OCI-LY1 (cell line): ENCODE measurements around the gene ALOX15.
"Not testable (repeated sequence)": the region's sequence is repeated elsewhere in the genome, so short reads cannot be mapped to it uniquely, and the experiment has no call there.

Source experiments
- EZH2 ChIP-seq: fragments of 200-600 bp; sonication (generic), shearing (Covaris generic); IDR thresholded peaks from 2 replicates; pipeline ENCODE4 v1.8.0; 2017; ENCODE audit warnings: borderline replicate concordance, mixed run types, mild to moderate bottlenecking, antibody characterized with exemption, low read length, moderate library complexity, mixed read lengths
- TF ChIP-seq, protein P1 (sequence below): fragments of 200-600 bp; sonication (generic), shearing (Covaris generic); IDR thresholded peaks from 2 replicates; pipeline ENCODE4 v1.5.1; 2017; ENCODE audit warnings: mild to moderate bottlenecking, antibody characterized with exemption, low read length, moderate library complexity, mixed read lengths

GRCh38 chr17:4638766-4639165, 2.7 kb downstream of the ALOX15 start:
- TF ChIP-seq, protein P1, sequence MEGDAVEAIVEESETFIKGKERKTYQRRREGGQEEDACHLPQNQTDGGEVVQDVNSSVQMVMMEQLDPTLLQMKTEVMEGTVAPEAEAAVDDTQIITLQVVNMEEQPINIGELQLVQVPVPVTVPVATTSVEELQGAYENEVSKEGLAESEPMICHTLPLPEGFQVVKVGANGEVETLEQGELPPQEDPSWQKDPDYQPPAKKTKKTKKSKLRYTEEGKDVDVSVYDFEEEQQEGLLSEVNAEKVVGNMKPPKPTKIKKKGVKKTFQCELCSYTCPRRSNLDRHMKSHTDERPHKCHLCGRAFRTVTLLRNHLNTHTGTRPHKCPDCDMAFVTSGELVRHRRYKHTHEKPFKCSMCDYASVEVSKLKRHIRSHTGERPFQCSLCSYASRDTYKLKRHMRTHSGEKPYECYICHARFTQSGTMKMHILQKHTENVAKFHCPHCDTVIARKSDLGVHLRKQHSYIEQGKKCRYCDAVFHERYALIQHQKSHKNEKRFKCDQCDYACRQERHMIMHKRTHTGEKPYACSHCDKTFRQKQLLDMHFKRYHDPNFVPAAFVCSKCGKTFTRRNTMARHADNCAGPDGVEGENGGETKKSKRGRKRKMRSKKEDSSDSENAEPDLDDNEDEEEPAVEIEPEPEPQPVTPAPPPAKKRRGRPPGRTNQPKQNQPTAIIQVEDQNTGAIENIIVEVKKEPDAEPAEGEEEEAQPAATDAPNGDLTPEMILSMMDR = not testable (repeated sequence)
- TF ChIP-seq EZH2 = not testable (repeated sequence)
